ENCODE results near the gene SLC39A5. TPM values are rescaled to one million over a fixed set of nuclear protein-coding genes. Genes with fewer than 3 reads are reported as not detected.

The SLC39A5 gene
- total RNA-seq, 1 donor from 2014 or later = 65.2 TPM

GRCh38 chr12:56205445-56205844 lies 24.4 kb upstream of the SLC39A5 start:
- no peak for DNase-seq (ENCODE audit: low spot score, unreplicated experiment)
- TF ChIP-seq CTCF (IDR thresholded peaks at IDR 0.05; ENCODE audit: unreplicated experiment) = peak; percentile 14
- H3K4me3 Mint-ChIP-seq (ENCODE audit: low read depth) = no peak overlapping the region
- H3K9me3 Mint-ChIP-seq (ENCODE audit: low read depth) = no peaks in the 10 kb centered on the region
- H3K27ac Mint-ChIP-seq = no peak overlapping the region
- H3K4me1 Mint-ChIP-seq (ENCODE audit: low read depth) = peaks cover 1% of the 10 kb centered on the region
- no peaks in the 10 kb centered on the region for H3K27me3 Mint-ChIP-seq
- peaks cover 13% of the 10 kb centered on the region for H3K36me3 Mint-ChIP-seq (ENCODE audit: insufficient read depth)

- no peaks in the 10 kb centered on the region for H3K27me3 Mint-ChIP-seq
- TF ChIP-seq CTCF (IDR thresholded peaks at IDR 0.05; ENCODE audit: unreplicated experiment) = peak; percentile 55
- H3K4me3 Mint-ChIP-seq (ENCODE audit: low read depth) = no peak overlapping the region
- H3K9me3 Mint-ChIP-seq (ENCODE audit: low read depth) = no peaks in the 10 kb centered on the region
- no peak for DNase-seq (ENCODE audit: low spot score, unreplicated experiment)
- peaks cover 1% of the 10 kb centered on the region for H3K4me1 Mint-ChIP-seq (ENCODE audit: low read depth)
- H3K27ac Mint-ChIP-seq = no peak overlapping the region
- H3K36me3 Mint-ChIP-seq (ENCODE audit: insufficient read depth) = peaks cover 14% of the 10 kb centered on the region
Measured at GRCh38 chr12:56206452-56207166, 23.2 kb upstream of the SLC39A5 start.

- H3K9me3 Mint-ChIP-seq (ENCODE audit: low read depth) = no peaks in the 10 kb centered on the region
- no peaks in the 10 kb centered on the region for H3K27me3 Mint-ChIP-seq
- DNase-seq (ENCODE audit: low spot score, unreplicated experiment) = no peak
- no peak for TF ChIP-seq CTCF (IDR thresholded peaks at IDR 0.05; ENCODE audit: unreplicated experiment)
- H3K4me1 Mint-ChIP-seq (ENCODE audit: low read depth) = no peaks in the 10 kb centered on the region
- H3K27ac Mint-ChIP-seq = peak overlapping the region; percentile 7
- no peak overlapping the region for H3K4me3 Mint-ChIP-seq (ENCODE audit: low read depth)
- peaks cover 17% of the 10 kb centered on the region for H3K36me3 Mint-ChIP-seq (ENCODE audit: insufficient read depth)
Measured at GRCh38 chr12:56208006-56208405, 21.8 kb upstream of the SLC39A5 start.

- DNase-seq (ENCODE audit: low spot score, unreplicated experiment) = no peak
- Mint-ChIP-seq H3K27me3 (no peaks in the 10 kb centered on the region), H3K4me3 (ENCODE audit: low read depth) (no peak overlapping the region), H3K9me3 (ENCODE audit: low read depth) (no peaks in the 10 kb centered on the region), H3K27ac (no peak overlapping the region), H3K4me1 (ENCODE audit: low read depth) (no peaks in the 10 kb centered on the region), H3K36me3 (ENCODE audit: insufficient read depth) (peaks cover 23% of the 10 kb centered on the region)
- no peak for TF ChIP-seq CTCF (IDR thresholded peaks at IDR 0.05; ENCODE audit: unreplicated experiment)
Measured at GRCh38 chr12:56212361-56212760, 17.5 kb upstream of the SLC39A5 start.

GRCh38 chr12:56213878-56214277 lies 16.0 kb upstream of the SLC39A5 start:
- no peak overlapping the region for H3K4me3 Mint-ChIP-seq (ENCODE audit: low read depth)
- no peaks in the 10 kb centered on the region for H3K4me1 Mint-ChIP-seq (ENCODE audit: low read depth)
- H3K27ac Mint-ChIP-seq = no peak overlapping the region
- no peaks in the 10 kb centered on the region for H3K9me3 Mint-ChIP-seq (ENCODE audit: low read depth)
- DNase-seq (ENCODE audit: low spot score, unreplicated experiment) = no peak
- peaks cover 21% of the 10 kb centered on the region for H3K36me3 Mint-ChIP-seq (ENCODE audit: insufficient read depth)
- TF ChIP-seq CTCF (IDR thresholded peaks at IDR 0.05; ENCODE audit: unreplicated experiment) = no peak
- H3K27me3 Mint-ChIP-seq = no peaks in the 10 kb centered on the region

Measured in progenitor cell of endocrine pancreas (in vitro differentiated cells).